ENCODE results near the gene HECTD4. TPM values are rescaled to one million over a fixed set of nuclear protein-coding genes. Genes with fewer than 3 reads are reported as not detected.

HECTD4 gene
- total and polyA plus RNA-seq, 2 of the 4 experiments (the other 2 are of a cell fraction), result 12.9 to 13.0 TPM

GRCh38 chr12:112115259-112116045 lies 266.8 kb downstream of the HECTD4 start:
- no peak overlapping the region for H2AK9ac ChIP-seq (replicated peaks; ENCODE audit: low read depth, low read length, poor library complexity)
- no peak overlapping the region for H4K5ac ChIP-seq (ENCODE audit: low read depth, low read length)
- TF ChIP-seq CHD1 (IDR thresholded peaks at IDR 0.05; ENCODE audit: low read depth, low read length), result no peak
- no peak for TF ChIP-seq CEBPB (IDR thresholded peaks at IDR 0.05; ENCODE audit: low read depth, low read length)
- no peak for TF ChIP-seq FOS (IDR thresholded peaks at IDR 0.05; ENCODE audit: low read depth, low read length)
- no peak for TF ChIP-seq USF2 (IDR thresholded peaks at IDR 0.05; ENCODE audit: low read depth, low read length)
- no peak for TF ChIP-seq MXI1 (IDR thresholded peaks at IDR 0.05; ENCODE audit: borderline replicate concordance, low read depth, low read length)
- TF ChIP-seq MAZ (IDR thresholded peaks at IDR 0.05; ENCODE audit: borderline replicate concordance, low read depth, low read length), result no peak
- no peak for TF ChIP-seq NFE2L2 (IDR thresholded peaks at IDR 0.05; ENCODE audit: low read depth, low read length)
- no peak for TF ChIP-seq SMC3 (IDR thresholded peaks at IDR 0.05; ENCODE audit: low read depth, low read length)
- no peak for TF ChIP-seq BHLHE40 (IDR thresholded peaks at IDR 0.05; ENCODE audit: low read depth, low read length)
- TF ChIP-seq RFX5 (IDR thresholded peaks at IDR 0.05; ENCODE audit: low read depth, low read length), result no peak
- no peak for TF ChIP-seq RAD21 (IDR thresholded peaks at IDR 0.05; ENCODE audit: low read length)
- no peak for TF ChIP-seq MAFK (IDR thresholded peaks at IDR 0.05; ENCODE audit: low read depth, low read length)
- no peak for TF ChIP-seq POLR2A (IDR thresholded peaks at IDR 0.05; ENCODE audit: low read depth, low read length)
- TF ChIP-seq, protein P1, sequence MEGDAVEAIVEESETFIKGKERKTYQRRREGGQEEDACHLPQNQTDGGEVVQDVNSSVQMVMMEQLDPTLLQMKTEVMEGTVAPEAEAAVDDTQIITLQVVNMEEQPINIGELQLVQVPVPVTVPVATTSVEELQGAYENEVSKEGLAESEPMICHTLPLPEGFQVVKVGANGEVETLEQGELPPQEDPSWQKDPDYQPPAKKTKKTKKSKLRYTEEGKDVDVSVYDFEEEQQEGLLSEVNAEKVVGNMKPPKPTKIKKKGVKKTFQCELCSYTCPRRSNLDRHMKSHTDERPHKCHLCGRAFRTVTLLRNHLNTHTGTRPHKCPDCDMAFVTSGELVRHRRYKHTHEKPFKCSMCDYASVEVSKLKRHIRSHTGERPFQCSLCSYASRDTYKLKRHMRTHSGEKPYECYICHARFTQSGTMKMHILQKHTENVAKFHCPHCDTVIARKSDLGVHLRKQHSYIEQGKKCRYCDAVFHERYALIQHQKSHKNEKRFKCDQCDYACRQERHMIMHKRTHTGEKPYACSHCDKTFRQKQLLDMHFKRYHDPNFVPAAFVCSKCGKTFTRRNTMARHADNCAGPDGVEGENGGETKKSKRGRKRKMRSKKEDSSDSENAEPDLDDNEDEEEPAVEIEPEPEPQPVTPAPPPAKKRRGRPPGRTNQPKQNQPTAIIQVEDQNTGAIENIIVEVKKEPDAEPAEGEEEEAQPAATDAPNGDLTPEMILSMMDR (conservative IDR thresholded peaks at IDR 0.05; ENCODE audit: low read depth, low read length), result no peak
- no peak for TF ChIP-seq RCOR1 (IDR thresholded peaks at IDR 0.05; ENCODE audit: insufficient replicate concordance, low read length)
- TF ChIP-seq, protein P2, sequence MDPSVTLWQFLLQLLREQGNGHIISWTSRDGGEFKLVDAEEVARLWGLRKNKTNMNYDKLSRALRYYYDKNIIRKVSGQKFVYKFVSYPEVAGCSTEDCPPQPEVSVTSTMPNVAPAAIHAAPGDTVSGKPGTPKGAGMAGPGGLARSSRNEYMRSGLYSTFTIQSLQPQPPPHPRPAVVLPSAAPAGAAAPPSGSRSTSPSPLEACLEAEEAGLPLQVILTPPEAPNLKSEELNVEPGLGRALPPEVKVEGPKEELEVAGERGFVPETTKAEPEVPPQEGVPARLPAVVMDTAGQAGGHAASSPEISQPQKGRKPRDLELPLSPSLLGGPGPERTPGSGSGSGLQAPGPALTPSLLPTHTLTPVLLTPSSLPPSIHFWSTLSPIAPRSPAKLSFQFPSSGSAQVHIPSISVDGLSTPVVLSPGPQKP (IDR thresholded peaks at IDR 0.05; ENCODE audit: borderline replicate concordance, low read depth, low read length), result no peak
- ChIA-PET POLR2A (ENCODE audit: unreplicated experiment) (no interaction called here), CTCF (no interaction called here)
- no peak overlapping the region for H3K4ac ChIP-seq (ENCODE audit: low read depth, low read length)
- dilution Hi-C loops (cut with HindIII; ENCODE audit: low sequenced_read_pairs, unreplicated experiment) (no loop called here), intact Hi-C loops (cut with micrococcal nuclease) (no loop called here), in situ Hi-C loops (cut with MboI; ENCODE audit: low sequenced_read_pairs) (no loop called here)
- H3K14ac ChIP-seq (replicated peaks; ENCODE audit: low read depth, low read length), result no peak overlapping the region
- H4K20me1 ChIP-seq (ENCODE audit: insufficient read depth, low read length), result no peaks in the 10 kb centered on the region
- no peaks in the 10 kb centered on the region for H3K9me3 ChIP-seq (ENCODE audit: control insufficient read depth, insufficient read depth, low read length)
- DNase-seq (no peak), ATAC-seq (ENCODE audit: low read depth) (no peak)
- H3K23ac ChIP-seq (ENCODE audit: low read depth, low read length), result no peak overlapping the region
- peaks cover 15% of the 10 kb centered on the region for H3K4me1 ChIP-seq (ENCODE audit: control insufficient read depth, insufficient read depth, low read length)
- H2BK5ac ChIP-seq (ENCODE audit: low read depth, low read length, poor library complexity, severe bottlenecking), result no peak overlapping the region
- H3K36me3 ChIP-seq (ENCODE audit: control insufficient read depth, insufficient read depth, low read length), result no peaks in the 10 kb centered on the region
- H4K8ac ChIP-seq (ENCODE audit: low read depth in 2 of 2, low read length in 2 of 2), result no peak overlapping the region; a peak in 1 of 4 replicates
- H2BK15ac ChIP-seq (ENCODE audit: low read depth, low read length), result no peak overlapping the region
- H3K79me1 ChIP-seq (ENCODE audit: low read depth in 1 of 2, low read length in 2 of 2), result peaks cover 0 to 4% of the 10 kb centered on the region in 2 experiments; a peak in 1 of 4 replicates
- H3K9me1 ChIP-seq (ENCODE audit: insufficient read depth, low read length), result peaks cover 7% of the 10 kb centered on the region
- H2AK5ac ChIP-seq (ENCODE audit: low read depth, low read length), result no peak overlapping the region
- no CpG with 5 or more reads among the region's 6 CpGs for WGBS, 2 experiments (ENCODE audit: extremely low coverage in 2 of 2, insufficient read length in 1 of 2)
- no peak overlapping the region for H3K27ac ChIP-seq (ENCODE audit: insufficient read depth, low read length)
- H2BK20ac ChIP-seq (ENCODE audit: low read depth, low read length), result 0 out of 2 replicates have a peak overlapping the region, but pooled peaks have one; percentile 20
- no peak overlapping the region for H2BK120ac ChIP-seq (ENCODE audit: low read depth, low read length)
- no peak overlapping the region for H3K56ac ChIP-seq (ENCODE audit: extremely low read depth, insufficient read depth, low read length)
- H3K18ac ChIP-seq (ENCODE audit: low read depth, low read length), result no peak overlapping the region
- BruUV-seq (replicated peaks), result no TSS peak
- no peak overlapping the region for H3K4me3 ChIP-seq (ENCODE audit: insufficient read depth, low read depth, low read length)
- no peak overlapping the region for H3K9ac ChIP-seq (ENCODE audit: low read depth, low read length)
- H3K27me3 ChIP-seq (ENCODE audit: control insufficient read depth, insufficient read depth, low read length), result no peaks in the 10 kb centered on the region
- no peak overlapping the region for H2AFZ ChIP-seq (replicated peaks; ENCODE audit: low read length, poor library complexity)
- no peak overlapping the region for H4K91ac ChIP-seq (ENCODE audit: insufficient read depth, low read depth, low read length)
- H3K4me2 ChIP-seq (ENCODE audit: low read depth, low read length), result no peak overlapping the region

Measured in IMR-90 (cell line).